HCT116 (cell line): ENCODE data around the gene RCSD1. TPM values are rescaled to one million over a fixed set of nuclear protein-coding genes. Genes with fewer than 3 reads are reported as not detected.

Source experiments
- ATAC-seq: fragments of 200-7000 bp; cut with Tn5 transposase; 2 replicates; pipeline ENCODE4 v1.9.1; 2020; ENCODE audit warnings: mild to moderate bottlenecking, moderate library complexity
- BruUV-seq: library from RNA; stranded (reverse); fragments of 400-500 nt; replicated peaks from 2 replicates; lab custom pipeline; 2021; lab: Mats Ljungman, UMichigan
- CTCF ChIA-PET: fragments of 300-600 bp; sonication (Branson Sonifier 250); formaldehyde crosslinking; loops from one replicate; lab custom pipeline; 2021; ENCODE audit warnings: antibody characterized with exemption; lab: Charles Lee
- POLR2A ChIA-PET: fragments of 300-600, 350-600 bp; sonication (Branson Sonifier 250); formaldehyde crosslinking; loops from one replicate; lab custom pipeline; 2021; ENCODE audit warnings: antibody characterized with exemption; lab: Charles Lee
- RAD21 ChIA-PET, 2 experiments: fragments of 300-600 bp; sonication (Branson Sonifier 250); formaldehyde crosslinking; loops; one replicate each; lab custom pipeline; 2023; ENCODE audit warnings: low total read pairs in 2 of 2; ENCODE audit not compliant: uncharacterized antibody in 2 of 2, unreplicated experiment in 2 of 2, low non-redundant PET in 1 of 2; lab: Charles Lee
- DNase-seq: peaks from one replicate; pipeline ENCODE4 v3.0.0-alpha.2; 2010; ENCODE audit warnings: low read depth, low spot score
- H2AFZ ChIP-seq: fragments of 200-600 bp; shearing (Covaris generic), sonication (generic); 2 replicates; pipeline ENCODE4 v1.6.1; 2017; ENCODE audit warnings: low read depth, mixed run types, mixed read lengths, antibody characterized with exemption, low read length; ENCODE audit not compliant: poor library complexity, severe bottlenecking
- H3K27ac ChIP-seq: 2 replicates; pipeline ENCODE4 v1.5.1; 2012; ENCODE audit warnings: low read depth, low read length
- H3K27me3 ChIP-seq: fragments of 200-600 bp; sonication (generic); 2 replicates; pipeline ENCODE4 v1.6.1; 2016; ENCODE audit warnings: mixed run types, low read length, mixed read lengths; ENCODE audit not compliant: insufficient read depth
- H3K36me3 ChIP-seq, 2 experiments: fragments of 200-500 bp in 1 of 2; fragments of 200-600 bp in 1 of 2; sonication (Bioruptor generic) in 1 of 2; sonication (generic) in 1 of 2; 2 replicates each; pipeline versions ENCODE4 v1.5.1 to v1.6.1; 2014 to 2016; ENCODE audit warnings: low read length in 2 of 2, inconsistent platforms in 1 of 2, mixed read lengths in 1 of 2, mixed run types in 1 of 2; ENCODE audit not compliant: insufficient read depth in 2 of 2, control insufficient read depth in 1 of 2
- H3K4me1 ChIP-seq, 2 experiments: fragments of 200-600 bp in 1 of 2; sonication (generic) in 1 of 2; 2 replicates each; pipeline versions ENCODE4 v1.5.1 to v1.6.1; 2012 to 2017; ENCODE audit warnings: low read length in 2 of 2, inconsistent platforms in 1 of 2, mild to moderate bottlenecking in 1 of 2, mixed read lengths in 1 of 2, mixed run types in 1 of 2, moderate library complexity in 1 of 2; ENCODE audit not compliant: insufficient read depth in 2 of 2, control insufficient read depth in 1 of 2
- H3K4me2 ChIP-seq: fragments of 200-600 bp; sonication (generic); 2 replicates; pipeline ENCODE4 v1.6.1; 2017; ENCODE audit warnings: mixed run types, low read length, mixed read lengths
- H3K4me3 ChIP-seq, 2 experiments: fragments of 200-600 bp in 1 of 2; sonication (generic) in 1 of 2; replicated peaks in 1 of 2; 2 replicates each; pipeline ENCODE4 v1.5.1; 2011 to 2016; ENCODE audit warnings: low read length in 2 of 2, control low read depth in 1 of 2, low read depth in 1 of 2, mild to moderate bottlenecking in 1 of 2, mixed read lengths in 1 of 2, mixed run types in 1 of 2
- H3K79me2 ChIP-seq: fragments of 200-600 bp; sonication (generic); 2 replicates; pipeline ENCODE4 v1.6.1; 2017; ENCODE audit warnings: mild to moderate bottlenecking, mixed run types, low read length, moderate library complexity, mixed read lengths; ENCODE audit not compliant: insufficient read depth
- H3K9ac ChIP-seq: fragments of 200-600 bp; sonication (generic); 2 replicates; pipeline ENCODE4 v1.6.1; 2016; ENCODE audit warnings: low read length, mixed read lengths
- H3K9me2 ChIP-seq: fragments of 200-600 bp; sonication (generic), shearing (Covaris generic); 2 replicates; pipeline ENCODE4 v1.6.1; 2017; ENCODE audit warnings: mixed run types, mild to moderate bottlenecking, moderate library complexity; ENCODE audit not compliant: insufficient read depth
- H3K9me3 ChIP-seq, 2 experiments: fragments of 200-500 bp in 1 of 2; fragments of 200-600 bp in 1 of 2; sonication (Bioruptor generic) in 1 of 2; sonication (generic) in 1 of 2; 2 replicates each; pipeline ENCODE4 v1.6.1; 2014 to 2017; ENCODE audit warnings: low read length in 2 of 2, mixed read lengths in 2 of 2, inconsistent platforms in 1 of 2, low read depth in 1 of 2, mild to moderate bottlenecking in 1 of 2, mixed run types in 1 of 2, moderate library complexity in 1 of 2; ENCODE audit not compliant: control insufficient read depth in 1 of 2, insufficient read depth in 1 of 2
- H4K20me1 ChIP-seq: fragments of 200-600 bp; sonication (generic), shearing (Covaris generic); 2 replicates; pipeline ENCODE4 v1.6.1; 2017; ENCODE audit warnings: mixed run types, mild to moderate bottlenecking, moderate library complexity; ENCODE audit not compliant: insufficient read depth
- FOSL1 ChIP-seq: IDR thresholded peaks from 2 replicates; pipeline ENCODE4 v1.6.1; 2012; ENCODE audit warnings: low read depth
- YY1 ChIP-seq: IDR thresholded peaks from 2 replicates; pipeline ENCODE4 v1.6.1; 2011; ENCODE audit warnings: low read length, low read depth, moderate library complexity, mild to moderate bottlenecking; ENCODE audit not compliant: insufficient replicate concordance; ENCODE audit errors: extremely low read depth
- ZFX ChIP-seq: fragments of 450-650 bp; IDR thresholded peaks from 2 replicates; pipeline ENCODE4 v1.6.1; 2017
- intact Hi-C: fragments of 100-400 bp; cut with micrococcal nuclease; formaldehyde crosslinking; loops from 2 replicates; pipeline ENCODE4 v1.10.0; 2022
- total RNA-seq: library from RNA; stranded (reverse); gene quantifications from one replicate; pipeline ENCODE4 v1.2.1, GENCODE V29; 2021; ENCODE audit not compliant: unreplicated experiment
- TF ChIP-seq, protein P1 (sequence below): IDR thresholded peaks from 2 replicates; pipeline ENCODE4 v1.6.1; 2011; ENCODE audit warnings: mild to moderate bottlenecking, low read length, moderate library complexity; ENCODE audit not compliant: insufficient replicate concordance; ENCODE audit errors: extremely low read depth

The RCSD1 gene
- total RNA-seq, 1 experiment from 2014 or later, result 0.15 TPM

DNA sequence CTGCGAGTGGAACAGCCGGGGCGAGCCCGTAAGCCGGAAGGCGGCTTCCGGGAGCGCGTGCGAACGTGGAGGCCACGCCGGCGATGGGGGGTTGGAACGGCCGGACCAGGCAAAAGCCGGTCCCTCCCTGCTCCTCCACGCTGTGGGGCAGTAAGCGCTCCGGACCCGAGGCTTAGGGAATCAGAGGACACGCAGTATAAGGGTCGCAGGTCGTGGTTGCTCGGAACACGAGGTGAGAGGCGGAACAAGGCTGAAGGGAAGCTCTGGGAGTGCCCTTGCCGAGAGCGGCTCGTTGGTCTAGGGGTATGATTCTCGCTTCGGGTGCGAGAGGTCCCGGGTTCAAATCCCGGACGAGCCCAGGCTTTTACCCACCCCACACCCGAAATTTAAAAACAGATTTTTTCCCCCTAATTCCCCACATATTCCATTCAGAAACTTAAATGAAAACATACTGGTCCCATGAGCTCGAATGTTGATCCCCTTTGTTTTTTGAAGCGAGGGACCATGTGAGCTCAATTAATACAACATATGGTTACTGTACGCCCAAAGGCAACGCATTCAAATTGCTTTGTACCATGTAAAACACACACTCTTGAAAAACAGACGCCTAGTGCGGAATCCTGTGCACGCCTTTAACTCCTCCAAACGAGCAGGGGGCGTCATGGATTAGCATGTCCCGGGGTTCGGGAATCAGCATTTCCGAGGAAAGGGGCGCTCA is 84.6 kb downstream of the RCSD1 start:
- Histone ChIP-seq H4K20me1 (no peaks in the 10 kb centered on the region), H3K4me2 (peak overlapping the region; percentile 93), H3K9me3 (no peaks in the 10 kb centered on the region), H3K9me2 (no peaks in the 10 kb centered on the region), H2AFZ (peak overlapping the region; percentile 80), H3K36me3 (no peaks in the 10 kb centered on the region), H3K9ac (peak overlapping the region; percentile 74), H3K4me3 (peak overlapping the region; percentile 49 to 58), H3K79me2 (no peaks in the 10 kb centered on the region), H3K27me3 (no peaks in the 10 kb centered on the region), H3K27ac (peak overlapping the region; percentile 67), H3K4me1 (peaks cover 10 to 32% of the 10 kb centered on the region in 2 experiments)
- intact Hi-C loops, result loop anchor here (1.0 to 2.0 kb wide), 3 partner anchors 89 to 368 kb away; partner anchors contain the start of genes DCAF6 and MPC2
- ChIA-PET RAD21 (no interaction called here), POLR2A (interaction anchor here (1.2 to 1.6 kb wide), 2 partner anchors 16 to 17 kb away, joined by 4 to 5 read pairs; no protein-coding TSS in a partner anchor), CTCF (interaction anchor here (0.6 to 2.2 kb wide), 3 partner anchors 156 to 368 kb away, joined by 3 to 7 read pairs (median 3); no protein-coding TSS in a partner anchor)
- DNase-seq, result peak; percentile 76
- ATAC-seq, result peak; percentile 71
- TF ChIP-seq ZFX, result peak; percentile 43; the same call in 1 of the 2 replicates
- TF ChIP-seq, protein P1, sequence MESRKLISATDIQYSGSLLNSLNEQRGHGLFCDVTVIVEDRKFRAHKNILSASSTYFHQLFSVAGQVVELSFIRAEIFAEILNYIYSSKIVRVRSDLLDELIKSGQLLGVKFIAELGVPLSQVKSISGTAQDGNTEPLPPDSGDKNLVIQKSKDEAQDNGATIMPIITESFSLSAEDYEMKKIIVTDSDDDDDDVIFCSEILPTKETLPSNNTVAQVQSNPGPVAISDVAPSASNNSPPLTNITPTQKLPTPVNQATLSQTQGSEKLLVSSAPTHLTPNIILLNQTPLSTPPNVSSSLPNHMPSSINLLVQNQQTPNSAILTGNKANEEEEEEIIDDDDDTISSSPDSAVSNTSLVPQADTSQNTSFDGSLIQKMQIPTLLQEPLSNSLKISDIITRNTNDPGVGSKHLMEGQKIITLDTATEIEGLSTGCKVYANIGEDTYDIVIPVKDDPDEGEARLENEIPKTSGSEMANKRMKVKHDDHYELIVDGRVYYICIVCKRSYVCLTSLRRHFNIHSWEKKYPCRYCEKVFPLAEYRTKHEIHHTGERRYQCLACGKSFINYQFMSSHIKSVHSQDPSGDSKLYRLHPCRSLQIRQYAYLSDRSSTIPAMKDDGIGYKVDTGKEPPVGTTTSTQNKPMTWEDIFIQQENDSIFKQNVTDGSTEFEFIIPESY, result peak; percentile 26
- TF ChIP-seq FOSL1, result no peak
- no peak for TF ChIP-seq YY1
- BruUV-seq, result no TSS peak
